ENCODE results near the gene GSK3A.

Gene GSK3A

DNA sequence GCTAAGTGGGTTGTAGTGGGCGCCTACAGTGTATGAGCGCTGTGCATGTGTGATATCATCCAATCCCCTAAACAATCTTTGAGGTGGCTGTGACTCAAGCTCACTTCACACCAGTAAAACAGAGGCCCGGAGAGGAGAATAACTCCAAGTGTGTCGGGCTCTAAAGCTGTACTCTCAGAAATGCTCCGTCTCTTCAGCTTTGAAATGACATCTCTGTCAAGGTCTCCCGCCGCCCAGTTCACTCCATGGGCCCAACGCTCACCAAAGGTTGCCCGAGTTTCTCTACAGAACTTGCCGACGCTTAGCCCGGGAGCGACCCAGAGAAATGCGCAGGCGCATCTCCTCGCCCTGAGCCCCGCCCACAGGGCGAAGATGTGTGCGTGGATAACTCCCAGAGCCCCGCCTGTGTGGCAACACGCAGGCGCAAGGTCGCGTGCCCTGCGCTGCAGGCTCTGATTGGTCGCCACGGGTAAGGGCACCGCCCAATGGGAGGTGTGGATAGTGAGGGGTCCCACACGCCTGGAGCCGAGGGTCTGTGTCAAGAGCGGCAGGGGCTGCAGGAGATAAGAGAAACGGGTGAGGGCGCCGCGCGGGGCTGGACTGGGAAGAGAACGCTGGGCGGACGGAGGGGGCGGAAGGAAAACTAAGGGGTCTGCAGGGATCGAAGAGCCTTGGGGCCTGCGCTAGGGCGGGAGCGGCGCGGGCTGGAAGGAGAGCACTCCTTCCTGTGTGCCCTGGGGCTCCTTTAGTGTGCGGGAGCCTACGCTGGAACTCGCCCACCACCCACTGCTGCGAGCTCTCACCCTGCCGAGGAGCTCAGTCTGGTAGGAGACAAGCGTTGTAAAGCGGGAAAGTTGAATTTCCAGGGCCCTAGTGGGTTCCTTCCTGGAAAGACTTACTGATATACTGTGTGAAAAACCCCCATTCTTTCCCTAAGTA lies 22.3 kb downstream of the GSK3A start, which contains the start of gene ZNF526 (continued):
- peak; percentile 100 for TF ChIP-seq ZXDB (tag by site-specific recombination; IDR thresholded peaks at IDR 0.05)
- TF ChIP-seq, protein P1, sequence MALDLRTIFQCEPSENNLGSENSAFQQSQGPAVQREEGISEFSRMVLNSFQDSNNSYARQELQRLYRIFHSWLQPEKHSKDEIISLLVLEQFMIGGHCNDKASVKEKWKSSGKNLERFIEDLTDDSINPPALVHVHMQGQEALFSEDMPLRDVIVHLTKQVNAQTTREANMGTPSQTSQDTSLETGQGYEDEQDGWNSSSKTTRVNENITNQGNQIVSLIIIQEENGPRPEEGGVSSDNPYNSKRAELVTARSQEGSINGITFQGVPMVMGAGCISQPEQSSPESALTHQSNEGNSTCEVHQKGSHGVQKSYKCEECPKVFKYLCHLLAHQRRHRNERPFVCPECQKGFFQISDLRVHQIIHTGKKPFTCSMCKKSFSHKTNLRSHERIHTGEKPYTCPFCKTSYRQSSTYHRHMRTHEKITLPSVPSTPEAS (tag by site-specific recombination; IDR thresholded peaks at IDR 0.05), result no peak
- no peak for TF ChIP-seq GFI1B (tag by site-specific recombination; IDR thresholded peaks at IDR 0.05)
- no peak for TF ChIP-seq ZNF596 (tag by site-specific recombination; IDR thresholded peaks at IDR 0.05)
- TF ChIP-seq, protein P2, sequence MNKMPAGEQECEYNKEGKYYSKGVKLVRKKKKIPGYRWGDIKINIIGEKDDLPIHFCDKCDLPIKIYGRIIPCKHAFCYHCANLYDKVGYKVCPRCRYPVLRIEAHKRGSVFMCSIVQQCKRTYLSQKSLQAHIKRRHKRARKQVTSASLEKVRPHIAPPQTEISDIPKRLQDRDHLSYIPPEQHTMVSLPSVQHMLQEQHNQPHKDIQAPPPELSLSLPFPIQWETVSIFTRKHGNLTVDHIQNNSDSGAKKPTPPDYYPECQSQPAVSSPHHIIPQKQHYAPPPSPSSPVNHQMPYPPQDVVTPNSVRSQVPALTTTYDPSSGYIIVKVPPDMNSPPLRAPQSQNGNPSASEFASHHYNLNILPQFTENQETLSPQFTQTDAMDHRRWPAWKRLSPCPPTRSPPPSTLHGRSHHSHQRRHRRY (tag by site-specific recombination; IDR thresholded peaks at IDR 0.05), result no peak
- TF ChIP-seq ZNF548 (tag by site-specific recombination; IDR thresholded peaks at IDR 0.05), result no peak
- TF ChIP-seq, protein P3, sequence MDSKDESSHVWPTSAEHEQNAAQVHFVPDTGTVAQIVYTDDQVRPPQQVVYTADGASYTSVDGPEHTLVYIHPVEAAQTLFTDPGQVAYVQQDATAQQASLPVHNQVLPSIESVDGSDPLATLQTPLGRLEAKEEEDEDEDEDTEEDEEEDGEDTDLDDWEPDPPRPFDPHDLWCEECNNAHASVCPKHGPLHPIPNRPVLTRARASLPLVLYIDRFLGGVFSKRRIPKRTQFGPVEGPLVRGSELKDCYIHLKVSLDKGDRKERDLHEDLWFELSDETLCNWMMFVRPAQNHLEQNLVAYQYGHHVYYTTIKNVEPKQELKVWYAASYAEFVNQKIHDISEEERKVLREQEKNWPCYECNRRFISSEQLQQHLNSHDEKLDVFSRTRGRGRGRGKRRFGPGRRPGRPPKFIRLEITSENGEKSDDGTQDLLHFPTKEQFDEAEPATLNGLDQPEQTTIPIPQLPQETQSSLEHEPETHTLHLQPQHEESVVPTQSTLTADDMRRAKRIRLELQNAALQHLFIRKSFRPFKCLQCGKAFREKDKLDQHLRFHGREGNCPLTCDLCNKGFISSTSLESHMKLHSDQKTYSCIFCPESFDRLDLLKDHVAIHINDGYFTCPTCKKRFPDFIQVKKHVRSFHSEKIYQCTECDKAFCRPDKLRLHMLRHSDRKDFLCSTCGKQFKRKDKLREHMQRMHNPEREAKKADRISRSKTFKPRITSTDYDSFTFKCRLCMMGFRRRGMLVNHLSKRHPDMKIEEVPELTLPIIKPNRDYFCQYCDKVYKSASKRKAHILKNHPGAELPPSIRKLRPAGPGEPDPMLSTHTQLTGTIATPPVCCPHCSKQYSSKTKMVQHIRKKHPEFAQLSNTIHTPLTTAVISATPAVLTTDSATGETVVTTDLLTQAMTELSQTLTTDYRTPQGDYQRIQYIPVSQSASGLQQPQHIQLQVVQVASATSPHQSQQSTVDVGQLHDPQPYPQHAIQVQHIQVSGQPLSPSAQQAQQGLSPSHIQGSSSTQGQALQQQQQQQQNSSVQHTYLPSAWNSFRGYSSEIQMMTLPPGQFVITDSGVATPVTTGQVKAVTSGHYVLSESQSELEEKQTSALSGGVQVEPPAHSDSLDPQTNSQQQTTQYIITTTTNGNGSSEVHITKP (tag by site-specific recombination; IDR thresholded peaks at IDR 0.05), result peak; percentile 54; the same call in 1 of the 2 replicates
- no peak for TF ChIP-seq ZNF433 (tag by site-specific recombination; IDR thresholded peaks at IDR 0.05; ENCODE audit: low read depth)
- no peak for TF ChIP-seq ZNF558 (tag by site-specific recombination; IDR thresholded peaks at IDR 0.05)
- TF ChIP-seq ZSCAN23 (tag by site-specific recombination; IDR thresholded peaks at IDR 0.05), result no peak
- TF ChIP-seq ZFHX2 (tag by site-specific recombination; conservative IDR thresholded peaks at IDR 0.05), result peak; percentile 92
- TF ChIP-seq REPIN1 (tag by site-specific recombination; IDR thresholded peaks at IDR 0.05; ENCODE audit: low read depth), result no peak
- TF ChIP-seq, protein P4, sequence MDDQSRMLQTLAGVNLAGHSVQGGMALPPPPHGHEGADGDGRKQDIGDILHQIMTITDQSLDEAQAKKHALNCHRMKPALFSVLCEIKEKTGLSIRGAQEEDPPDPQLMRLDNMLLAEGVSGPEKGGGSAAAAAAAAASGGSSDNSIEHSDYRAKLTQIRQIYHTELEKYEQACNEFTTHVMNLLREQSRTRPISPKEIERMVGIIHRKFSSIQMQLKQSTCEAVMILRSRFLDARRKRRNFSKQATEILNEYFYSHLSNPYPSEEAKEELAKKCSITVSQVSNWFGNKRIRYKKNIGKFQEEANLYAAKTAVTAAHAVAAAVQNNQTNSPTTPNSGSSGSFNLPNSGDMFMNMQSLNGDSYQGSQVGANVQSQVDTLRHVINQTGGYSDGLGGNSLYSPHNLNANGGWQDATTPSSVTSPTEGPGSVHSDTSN (CRISPR knock-in tag; IDR thresholded peaks at IDR 0.05), result no peak; the same call in 1 of the 2 replicates
- TF ChIP-seq BCL11A (tag by site-specific recombination; IDR thresholded peaks at IDR 0.05; ENCODE audit: low read depth), result no peak
- no peak for TF ChIP-seq ZNF544 (tag by site-specific recombination; IDR thresholded peaks at IDR 0.05)
- no peak for TF ChIP-seq HOXD13 (CRISPR knock-in tag; IDR thresholded peaks at IDR 0.05; ENCODE audit: borderline replicate concordance)
- TF ChIP-seq ZNF16 (tag by site-specific recombination; IDR thresholded peaks at IDR 0.05; ENCODE audit: low read depth), result no peak
- TF ChIP-seq HOXA7 (CRISPR knock-in tag; IDR thresholded peaks at IDR 0.05; ENCODE audit: borderline replicate concordance), result no peak
- TF ChIP-seq ZNF473 (tag by site-specific recombination; IDR thresholded peaks at IDR 0.05), result no peak
- TF ChIP-seq YY2 (tag by site-specific recombination; IDR thresholded peaks at IDR 0.05), result no peak
- TF ChIP-seq RBAK (tag by site-specific recombination; IDR thresholded peaks at IDR 0.05), result no peak
- TF ChIP-seq ZNF792 (tag by site-specific recombination; IDR thresholded peaks at IDR 0.05), result no peak; the same call in 1 of the 2 replicates
- TF ChIP-seq GLI4 (tag by site-specific recombination; IDR thresholded peaks at IDR 0.05), result no peak
- TF ChIP-seq, protein P5, sequence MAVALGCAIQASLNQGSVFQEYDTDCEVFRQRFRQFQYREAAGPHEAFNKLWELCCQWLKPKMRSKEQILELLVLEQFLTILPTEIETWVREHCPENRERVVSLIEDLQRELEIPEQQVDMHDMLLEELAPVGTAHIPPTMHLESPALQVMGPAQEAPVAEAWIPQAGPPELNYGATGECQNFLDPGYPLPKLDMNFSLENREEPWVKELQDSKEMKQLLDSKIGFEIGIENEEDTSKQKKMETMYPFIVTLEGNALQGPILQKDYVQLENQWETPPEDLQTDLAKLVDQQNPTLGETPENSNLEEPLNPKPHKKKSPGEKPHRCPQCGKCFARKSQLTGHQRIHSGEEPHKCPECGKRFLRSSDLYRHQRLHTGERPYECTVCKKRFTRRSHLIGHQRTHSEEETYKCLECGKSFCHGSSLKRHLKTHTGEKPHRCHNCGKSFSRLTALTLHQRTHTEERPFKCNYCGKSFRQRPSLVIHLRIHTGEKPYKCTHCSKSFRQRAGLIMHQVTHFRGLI (tag by site-specific recombination; IDR thresholded peaks at IDR 0.05), result 0 out of 2 replicates have a peak, but pooled peaks have one; percentile 11
- TF ChIP-seq TCF7L2 (IDR thresholded peaks at IDR 0.05; ENCODE audit: borderline replicate concordance, low read depth, low read length), result 0 out of 2 replicates have a peak, but pooled peaks have one; percentile 36
- no peak for TF ChIP-seq ZNF266 (tag by site-specific recombination; IDR thresholded peaks at IDR 0.05; ENCODE audit: low read depth)
- TF ChIP-seq ZNF202 (tag by site-specific recombination; IDR thresholded peaks at IDR 0.05; ENCODE audit: borderline replicate concordance), result no peak
- no peak for TF ChIP-seq ZNF654 (tag by site-specific recombination; IDR thresholded peaks at IDR 0.05; ENCODE audit: low read depth)
- TF ChIP-seq ZNF239 (tag by site-specific recombination; IDR thresholded peaks at IDR 0.05), result no peak
- peak; percentile 99 for TF ChIP-seq SP2 (tag by site-specific recombination; IDR thresholded peaks at IDR 0.05)
- no peak for TF ChIP-seq ZNF302 (tag by site-specific recombination; IDR thresholded peaks at IDR 0.05; ENCODE audit: low read depth)
- TF ChIP-seq ZNF112 (tag by site-specific recombination; IDR thresholded peaks at IDR 0.05), result no peak
